ENCODE measurements around the gene HNRNPU.

DNA sequence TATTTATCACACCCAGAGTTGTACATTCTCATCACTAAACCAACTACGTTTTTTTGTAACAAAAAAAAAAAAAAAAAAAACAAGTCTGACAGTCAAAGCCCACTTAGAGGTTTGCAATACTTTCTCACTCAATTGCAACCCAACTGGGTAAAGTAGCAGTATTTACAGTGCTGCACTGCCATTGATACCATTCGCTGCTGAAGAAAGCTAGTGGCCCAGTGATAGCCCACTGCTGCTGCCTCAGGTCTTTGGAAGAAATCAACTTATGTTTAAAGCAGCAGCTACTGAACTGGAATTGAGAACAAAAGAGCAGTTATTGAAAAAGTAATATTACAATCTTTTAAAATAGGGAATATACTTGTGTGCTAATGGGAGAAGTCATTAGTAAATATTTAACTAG, 2.7 kb downstream of the HNRNPU start:
- TF ChIP-seq, protein P1, sequence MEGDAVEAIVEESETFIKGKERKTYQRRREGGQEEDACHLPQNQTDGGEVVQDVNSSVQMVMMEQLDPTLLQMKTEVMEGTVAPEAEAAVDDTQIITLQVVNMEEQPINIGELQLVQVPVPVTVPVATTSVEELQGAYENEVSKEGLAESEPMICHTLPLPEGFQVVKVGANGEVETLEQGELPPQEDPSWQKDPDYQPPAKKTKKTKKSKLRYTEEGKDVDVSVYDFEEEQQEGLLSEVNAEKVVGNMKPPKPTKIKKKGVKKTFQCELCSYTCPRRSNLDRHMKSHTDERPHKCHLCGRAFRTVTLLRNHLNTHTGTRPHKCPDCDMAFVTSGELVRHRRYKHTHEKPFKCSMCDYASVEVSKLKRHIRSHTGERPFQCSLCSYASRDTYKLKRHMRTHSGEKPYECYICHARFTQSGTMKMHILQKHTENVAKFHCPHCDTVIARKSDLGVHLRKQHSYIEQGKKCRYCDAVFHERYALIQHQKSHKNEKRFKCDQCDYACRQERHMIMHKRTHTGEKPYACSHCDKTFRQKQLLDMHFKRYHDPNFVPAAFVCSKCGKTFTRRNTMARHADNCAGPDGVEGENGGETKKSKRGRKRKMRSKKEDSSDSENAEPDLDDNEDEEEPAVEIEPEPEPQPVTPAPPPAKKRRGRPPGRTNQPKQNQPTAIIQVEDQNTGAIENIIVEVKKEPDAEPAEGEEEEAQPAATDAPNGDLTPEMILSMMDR (IDR thresholded peaks at IDR 0.05) = no peak
- no peak for TF ChIP-seq POLR2AphosphoS5 (IDR thresholded peaks at IDR 0.05)

All from breast epithelium (tissue), 3 donors.